Stomach (tissue), 9 donors: ENCODE data around the gene TMEM144. TPM values are rescaled to one million over a fixed set of nuclear protein-coding genes. Genes with fewer than 3 reads are reported as not detected.

Experiments
- DNase-seq, 2 donors: peaks; one replicate each; pipeline versions ENCODE4 v3.0.0 to v3.0.0-alpha.2; 2013 to 2019
- H3K27ac ChIP-seq, 5 donors: fragments of 200-600 bp in 4 of 5; sonication (generic) in 4 of 5; one replicate each; pipeline ENCODE4 v1.5.1; 2013 to 2019; ENCODE audit warnings: mild to moderate bottlenecking in 1 of 5, moderate library complexity in 1 of 5
- H3K27me3 ChIP-seq, 3 donors: fragments of 200-600 bp; sonication (generic); one replicate each; pipeline ENCODE4 v1.5.1; 2017 to 2019; ENCODE audit warnings: mixed run types in 1 of 3
- H3K36me3 ChIP-seq, 4 donors: fragments of 200-600 bp; sonication (generic); 1 replicate in 3 of 4; 2 replicates in 1 of 4; pipeline ENCODE4 v1.5.1; 2016 to 2019
- H3K4me1 ChIP-seq, 4 donors: fragments of 200-600 bp; sonication (generic); one replicate each; pipeline ENCODE4 v1.5.1; 2016 to 2019
- H3K4me3 ChIP-seq, 4 donors: fragments of 200-600 bp; sonication (generic) in 3 of 4; one replicate each; pipeline ENCODE4 v1.5.1; 2016 to 2019; ENCODE audit warnings: mild to moderate bottlenecking in 1 of 4
- H3K9me3 ChIP-seq, 4 donors: fragments of 200-600 bp; sonication (generic); one replicate each; pipeline ENCODE4 v1.5.1; 2016 to 2019
- EP300 ChIP-seq: sonication (generic); formaldehyde crosslinking; IDR thresholded peaks from one replicate; pipeline ENCODE4 v1.6.1; 2017; ENCODE audit warnings: antibody characterized with exemption
- POLR2A ChIP-seq, 4 donors: fragments of 450-650 bp; IDR thresholded peaks; one replicate each; pipeline ENCODE4 v1.6.1; 2016; ENCODE audit warnings: antibody characterized with exemption in 4 of 4, control low read depth in 2 of 4, mild to moderate bottlenecking in 1 of 4, moderate library complexity in 1 of 4
- POLR2AphosphoS5 ChIP-seq, 3 donors: sonication (generic); formaldehyde crosslinking; IDR thresholded peaks; one replicate each; pipeline ENCODE4 v1.6.1; 2016; ENCODE audit warnings: antibody characterized with exemption in 3 of 3
- WGBS, 5 donors: extraction: QIAGEN DNeasy Blood & Tissue Kit in 3 of 5; methylation state at CpG; one replicate each; pipeline versions ENCODE4 v1.1.5 to v1.1.7; 2013 to 2018; 5-methylcytosine and 5-hydroxymethylcytosine counted together
- intact Hi-C: fragments of 100-400 bp; cut with DNase I; formaldehyde crosslinking; loops from one replicate; pipeline ENCODE4 v1.15.1; 2023; ENCODE audit warnings: low total_unique reads
- polyA plus RNA-seq, 3 donors: library from polyadenylated mRNA; stranded (reverse); fragments of 200-250 nt; gene quantifications; one replicate each; pipeline ENCODE4 v1.2.3, GENCODE V29; 2013
- total RNA-seq, 5 donors: library from RNA; depleted of rRNA; stranded (reverse); fragments of >200 nt; gene quantifications; one replicate each; pipeline versions ENCODE4 v1.1.0 to v1.2.3, GENCODE V29; 2014 to 2016
- TF ChIP-seq, protein P1 (sequence below), 7 experiments: fragments of 450-650 bp in 4 of 7; fragments of 200-600 bp in 3 of 7; sonication (generic) in 3 of 7; IDR thresholded peaks; one replicate each; pipeline ENCODE4 v1.5.1; 2016 to 2019; ENCODE audit warnings: antibody characterized with exemption in 7 of 7, control low read depth in 2 of 7, mild to moderate bottlenecking in 1 of 7
- donor health status: healthy with polysubstance abuse.
- donor health status: Bipolar disorder and iron deficiency.
- donor health status: healthy.

Gene TMEM144
- total and polyA plus RNA-seq, 8 donors: 2.0 to 58.2 (median 2.8) TPM; not detected in 1

DNA sequence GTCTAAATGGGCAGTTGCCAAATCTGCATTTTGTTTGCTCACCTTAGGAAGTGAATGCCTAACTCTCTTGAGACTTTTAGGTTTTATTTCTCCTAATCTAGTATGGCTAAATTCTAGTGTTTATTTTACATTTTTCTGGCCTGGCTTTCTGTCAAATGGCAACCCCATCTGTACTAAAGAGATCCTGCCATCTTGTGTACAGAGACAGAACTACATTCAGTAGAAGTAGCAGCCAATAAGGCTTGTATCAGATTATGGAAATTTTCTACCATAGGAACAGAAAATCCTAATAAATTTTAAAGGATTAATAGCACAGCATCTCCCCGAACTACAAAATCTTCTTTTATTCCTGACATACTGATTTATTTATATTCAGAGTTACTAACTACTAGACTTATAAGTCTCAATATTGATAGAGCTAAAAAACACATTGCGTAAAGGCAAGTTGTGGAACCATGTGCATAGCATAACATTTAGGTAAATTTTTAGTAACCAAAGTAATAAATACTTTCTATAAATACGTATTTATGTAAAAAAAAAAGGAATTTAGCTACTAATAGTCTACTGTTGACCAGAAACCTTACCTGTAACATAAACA lies 45.5 kb downstream of the TMEM144 start:
- Histone ChIP-seq H3K27me3 (no peaks in the 10 kb centered on the region), H3K4me3 (no peak overlapping the region), H3K4me1 (peaks cover 0 to 10% (median 2%) of the 10 kb centered on the region in 4 donors), H3K9me3 (no peaks in the 10 kb centered on the region), H3K36me3 (no peaks in the 10 kb centered on the region), H3K27ac (no peak overlapping the region)
- TF ChIP-seq, protein P1, sequence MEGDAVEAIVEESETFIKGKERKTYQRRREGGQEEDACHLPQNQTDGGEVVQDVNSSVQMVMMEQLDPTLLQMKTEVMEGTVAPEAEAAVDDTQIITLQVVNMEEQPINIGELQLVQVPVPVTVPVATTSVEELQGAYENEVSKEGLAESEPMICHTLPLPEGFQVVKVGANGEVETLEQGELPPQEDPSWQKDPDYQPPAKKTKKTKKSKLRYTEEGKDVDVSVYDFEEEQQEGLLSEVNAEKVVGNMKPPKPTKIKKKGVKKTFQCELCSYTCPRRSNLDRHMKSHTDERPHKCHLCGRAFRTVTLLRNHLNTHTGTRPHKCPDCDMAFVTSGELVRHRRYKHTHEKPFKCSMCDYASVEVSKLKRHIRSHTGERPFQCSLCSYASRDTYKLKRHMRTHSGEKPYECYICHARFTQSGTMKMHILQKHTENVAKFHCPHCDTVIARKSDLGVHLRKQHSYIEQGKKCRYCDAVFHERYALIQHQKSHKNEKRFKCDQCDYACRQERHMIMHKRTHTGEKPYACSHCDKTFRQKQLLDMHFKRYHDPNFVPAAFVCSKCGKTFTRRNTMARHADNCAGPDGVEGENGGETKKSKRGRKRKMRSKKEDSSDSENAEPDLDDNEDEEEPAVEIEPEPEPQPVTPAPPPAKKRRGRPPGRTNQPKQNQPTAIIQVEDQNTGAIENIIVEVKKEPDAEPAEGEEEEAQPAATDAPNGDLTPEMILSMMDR (IDR thresholded peaks at IDR 0.05): peak in 5 of 7 experiments; percentile 51 to 72 (median 68)
- TF ChIP-seq EP300: no peak
- intact Hi-C loops: loop anchor here (10.0 kb wide), 1 partner anchor 61 kb away; no protein-coding TSS in a partner anchor
- DNase-seq: peak in 1 of 2 donors; percentile 70
- WGBS, 5 donors: 37 to 45% (median 40%) methylated on average over 3 of the region's 3 CpGs

DNA sequence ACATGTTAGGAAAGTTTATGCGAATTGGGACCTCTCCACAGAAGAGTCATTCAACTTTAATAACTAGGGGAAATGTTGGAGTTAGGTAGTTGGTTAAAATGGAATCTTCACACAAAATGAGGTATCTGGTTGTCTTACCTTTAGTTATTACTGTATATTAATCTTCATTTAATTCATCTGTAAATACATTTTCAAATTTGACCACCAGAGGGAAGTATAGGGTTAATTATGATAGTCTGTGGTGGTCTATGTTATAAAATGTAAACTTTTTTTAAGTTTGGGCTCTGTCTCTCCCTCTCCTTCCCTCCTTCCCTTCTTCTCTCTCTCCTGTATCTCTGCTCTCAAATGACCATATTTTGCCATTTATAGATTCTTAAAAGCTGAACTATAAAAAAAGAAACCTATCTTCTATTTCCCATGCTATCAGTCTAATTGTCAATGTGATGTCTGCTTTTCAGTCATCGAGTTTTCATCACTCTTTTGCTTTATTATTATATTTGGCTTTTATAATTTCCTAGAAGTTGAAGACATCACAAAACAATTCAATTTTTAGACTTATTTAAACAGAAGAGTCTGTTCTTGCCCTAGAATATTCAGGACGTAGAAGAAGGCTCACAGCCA lies 49.8 kb downstream of the TMEM144 start:
- no peak overlapping the region for H3K27ac ChIP-seq
- peak in 1 of 2 donors; percentile 31 for DNase-seq
- H3K36me3 ChIP-seq: no peaks in the 10 kb centered on the region
- peaks cover 0 to 5% (median 0%) of the 10 kb centered on the region in 4 donors for H3K4me1 ChIP-seq
- H3K9me3 ChIP-seq: no peaks in the 10 kb centered on the region
- WGBS, 5 donors: 34 to 43% (median 38%) methylated on average over 3 of the region's 3 CpGs
- TF ChIP-seq EP300: no peak
- TF ChIP-seq, protein P1 (IDR thresholded peaks at IDR 0.05): peak in 1 of 7 experiments; percentile 11
- intact Hi-C loops: loop anchor here (10.0 kb wide), 2 partner anchors 65 to 355 kb away; no protein-coding TSS in a partner anchor
- no peak overlapping the region for H3K4me3 ChIP-seq
- no peaks in the 10 kb centered on the region for H3K27me3 ChIP-seq

DNA sequence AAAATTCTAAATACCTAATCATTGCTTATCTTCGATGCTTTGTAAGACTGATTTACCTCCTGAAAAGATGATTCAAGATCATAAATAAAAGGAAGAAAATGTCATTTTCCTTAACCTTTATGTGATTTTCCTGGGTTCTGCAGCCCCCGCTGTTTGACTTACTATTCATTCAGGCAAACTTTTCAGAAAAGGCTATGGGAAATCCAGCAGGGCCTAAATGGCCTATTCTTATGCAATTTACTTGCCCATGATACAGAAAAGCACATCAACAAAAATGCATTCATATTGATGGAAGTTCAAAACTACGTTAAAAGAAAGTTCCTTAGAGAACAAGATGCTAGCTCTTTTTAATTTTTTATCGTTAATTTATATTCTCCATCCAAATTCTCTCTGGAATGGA lies 51.2 kb downstream of the TMEM144 start:
- Histone ChIP-seq H3K36me3 (no peaks in the 10 kb centered on the region), H3K4me1 (no peaks in the 10 kb centered on the region), H3K4me3 (no peak overlapping the region), H3K27me3 (no peaks in the 10 kb centered on the region), H3K9me3 (no peaks in the 10 kb centered on the region), H3K27ac (no peak overlapping the region)
- intact Hi-C loops: loop anchor here (10.0 kb wide), 1 partner anchor 353 kb away; no protein-coding TSS in a partner anchor
- DNase-seq: no peak
- no peak for TF ChIP-seq POLR2A (IDR thresholded peaks at IDR 0.05)
- 76 to 81% (median 77%) methylated on average over 4 of the region's 4 CpGs for WGBS, 5 donors

DNA sequence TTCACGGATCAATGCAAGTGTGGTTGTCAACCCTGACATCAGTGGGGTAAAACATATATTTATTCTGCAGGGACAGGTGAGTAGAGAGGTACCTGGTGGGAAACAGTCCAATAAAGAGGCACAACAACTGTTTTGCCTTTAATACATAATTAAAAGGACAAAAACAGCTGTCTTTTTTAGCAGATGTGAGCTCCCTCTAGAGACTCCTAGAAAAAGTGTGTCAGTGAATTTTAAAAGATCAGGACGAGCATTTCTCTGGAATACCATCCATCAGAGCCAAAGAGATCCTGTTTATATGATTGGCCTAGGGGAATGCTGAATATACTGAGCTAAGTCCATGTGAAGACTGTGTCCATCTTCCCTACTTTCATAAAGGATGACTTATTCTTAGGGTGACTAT lies 58.3 kb downstream of the TMEM144 start:
- TF ChIP-seq, protein P1 (IDR thresholded peaks at IDR 0.05): no peak
- TF ChIP-seq POLR2AphosphoS5 (IDR thresholded peaks at IDR 0.05) (no peak), EP300 (no peak), POLR2A (IDR thresholded peaks at IDR 0.05) (no peak)
- Histone ChIP-seq H3K27me3 (no peaks in the 10 kb centered on the region), H3K4me1 (no peaks in the 10 kb centered on the region), H3K9me3 (no peaks in the 10 kb centered on the region), H3K36me3 (no peaks in the 10 kb centered on the region), H3K27ac (no peak overlapping the region), H3K4me3 (no peak overlapping the region)
- intact Hi-C loops: loop anchor here (10.0 kb wide), 1 partner anchor 346 kb away; no protein-coding TSS in a partner anchor
- no peak for DNase-seq
- 69 to 91% (median 83%) methylated on average over 2 of the region's 2 CpGs for WGBS, 5 donors

DNA sequence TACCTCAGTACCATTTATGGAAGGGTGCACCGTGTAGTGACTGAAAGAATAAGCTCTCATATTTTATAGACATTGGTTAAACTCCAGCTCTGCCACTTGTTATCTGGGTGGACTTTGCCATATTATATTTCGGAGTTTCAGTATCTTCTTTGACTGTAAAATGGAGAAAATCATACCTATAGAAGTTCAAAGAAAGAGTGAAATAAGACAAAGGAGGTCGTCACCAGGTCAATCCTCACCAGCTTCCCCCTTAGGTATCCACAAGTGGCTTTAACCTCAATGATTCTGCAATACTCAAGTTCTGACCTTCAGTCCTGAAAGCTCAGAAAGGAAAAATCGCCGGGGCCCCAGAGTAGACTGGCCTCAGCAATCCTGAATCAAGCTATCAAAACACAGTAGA lies 64.3 kb downstream of the TMEM144 start:
- Histone ChIP-seq H3K27ac (no peak overlapping the region), H3K4me3 (no peak overlapping the region), H3K9me3 (no peaks in the 10 kb centered on the region), H3K4me1 (no peaks in the 10 kb centered on the region), H3K27me3 (no peaks in the 10 kb centered on the region), H3K36me3 (no peaks in the 10 kb centered on the region)
- DNase-seq: no peak
- WGBS, 5 donors: 71 to 85% (median 75%) methylated on average over 5 of the region's 5 CpGs
- no peak for TF ChIP-seq POLR2AphosphoS5 (IDR thresholded peaks at IDR 0.05)
- TF ChIP-seq, protein P1 (IDR thresholded peaks at IDR 0.05): no peak
- no peak for TF ChIP-seq EP300
- no peak for TF ChIP-seq POLR2A (IDR thresholded peaks at IDR 0.05)
- intact Hi-C loops: no loop called here
